Bone marrow (tissue), 2 donors: ENCODE results near the gene ISG15.
A peak's percentile ranks its signal among the peaks of the same experiment; 100 is the strongest.

ENCODE experiments used
- DNase-seq, 2 donors: peaks; one replicate each; lab custom pipeline; 2025; lab: John Stamatoyannopoulos, UW

Gene ISG15

GRCh38 chr1:1013105-1013921 lies at the start of gene ISG15:
TSS of gene ISG15 (plus strand) at chr1:1013497. CDS start at chr1:1013574, 77 bp downstream.
- peak; percentile 63 to 66 for DNase-seq

GRCh38 chr1:963746-964525 lies 49.4 kb upstream of the ISG15 start:
- no peak for DNase-seq

- no peak for DNase-seq
Measured at GRCh38 chr1:964691-965525, 48.4 kb upstream of the ISG15 start.

GRCh38 chr1:965526-966134 lies 47.7 kb upstream of the ISG15 start:
- DNase-seq: no peak

GRCh38 chr1:966135-966703 lies 47.1 kb upstream of the ISG15 start, which contains the start of gene PLEKHN1:
TSS of gene PLEKHN1 (plus strand) at chr1:966482. CDS start at chr1:966532, 50 bp downstream.
- DNase-seq: peak in 1 of 2 donors; percentile 43

- peak; percentile 23 to 73 for DNase-seq
Measured at GRCh38 chr1:966704-967300, 46.5 kb upstream of the ISG15 start.

- no peak for DNase-seq
Measured at GRCh38 chr1:967466-968343, 45.6 kb upstream of the ISG15 start.

GRCh38 chr1:969260-969855 lies 43.9 kb upstream of the ISG15 start:
- DNase-seq: no peak

GRCh38 chr1:970242-970972 lies 42.9 kb upstream of the ISG15 start:
- no peak for DNase-seq

- DNase-seq: no peak
Measured at GRCh38 chr1:970973-971730, 42.1 kb upstream of the ISG15 start.

GRCh38 chr1:971751-972506 lies 41.4 kb upstream of the ISG15 start:
- no peak for DNase-seq

- no peak for DNase-seq
Measured at GRCh38 chr1:972726-973458, 40.4 kb upstream of the ISG15 start.

- no peak for DNase-seq
Measured at GRCh38 chr1:973459-974292, 39.6 kb upstream of the ISG15 start.

- DNase-seq: no peak
Measured at GRCh38 chr1:974293-974640, 39.0 kb upstream of the ISG15 start.

GRCh38 chr1:974687-975328 lies 38.5 kb upstream of the ISG15 start:
- no peak for DNase-seq
